GM21737 (cell line): Measurements from ENCODE around the gene UBE2S.
A peak's percentile ranks its signal among the peaks of the same experiment; 100 is the strongest.

Source experiments
- ATAC-seq: cut with Tn5 transposase; IDR thresholded peaks from one replicate; pipeline ENCODE4 v1.9.1; 2021; ENCODE audit warnings: mild to moderate bottlenecking, moderate library complexity; ENCODE audit not compliant: unreplicated experiment

The UBE2S gene

GRCh38 chr19:55384920-55385723 is 22.5 kb downstream of the UBE2S start:
- ATAC-seq: peak; percentile 47

GRCh38 chr19:55384131-55384919 is 23.3 kb downstream of the UBE2S start, which contains the start of gene TMEM238:
Gene TMEM238, minus strand, starts transcription at chr19:55384292. Its CDS starts 33 bp downstream, at chr19:55384259.
- no peak for ATAC-seq

- no peak for ATAC-seq
These were observed 24.1 kb downstream of the UBE2S start for GRCh38 chr19:55383279-55384130.

- ATAC-seq: no peak
These were observed 25.0 kb downstream of the UBE2S start for GRCh38 chr19:55382522-55383054.

GRCh38 chr19:55382013-55382412 is 25.6 kb downstream of the UBE2S start:
- no peak for ATAC-seq

GRCh38 chr19:55379174-55379573 is 28.4 kb downstream of the UBE2S start:
- no peak for ATAC-seq

GRCh38 chr19:55377356-55378131 is 30.0 kb downstream of the UBE2S start:
- ATAC-seq: no peak

- ATAC-seq: no peak
These were observed 31.2 kb downstream of the UBE2S start, which contains the start of gene TMEM190 for GRCh38 chr19:55376241-55376933. Gene TMEM190, plus strand, starts transcription at chr19:55376826. Its CDS starts 28 bp downstream, at chr19:55376854.

- no peak for ATAC-seq
These were observed 33.4 kb downstream of the UBE2S start for GRCh38 chr19:55373993-55374757.

- no peak for ATAC-seq
These were observed 34.1 kb downstream of the UBE2S start for GRCh38 chr19:55373306-55373992.

GRCh38 chr19:55372316-55373081 is 35.1 kb downstream of the UBE2S start:
- no peak for ATAC-seq

GRCh38 chr19:55370305-55370988 is 37.1 kb downstream of the UBE2S start, which contains the start of gene IL11:
Gene IL11, minus strand, starts transcription at chr19:55370463. Its CDS starts 153 bp downstream, at chr19:55370310.
- ATAC-seq: no peak

- no peak for ATAC-seq
These were observed 37.8 kb downstream of the UBE2S start for GRCh38 chr19:55369653-55370304.

- no peak for ATAC-seq
These were observed 38.7 kb downstream of the UBE2S start for GRCh38 chr19:55368701-55369563.

GRCh38 chr19:55368106-55368505 is 39.5 kb downstream of the UBE2S start:
- no peak for ATAC-seq
